ENCODE data around the gene PCDHB11. TPM values are rescaled to one million over a fixed set of nuclear protein-coding genes. Genes with fewer than 3 reads are reported as not detected.

The PCDHB11 gene
- 0.39 TPM in 1 of 2 replicates, not detected in the other for total RNA-seq

DNA sequence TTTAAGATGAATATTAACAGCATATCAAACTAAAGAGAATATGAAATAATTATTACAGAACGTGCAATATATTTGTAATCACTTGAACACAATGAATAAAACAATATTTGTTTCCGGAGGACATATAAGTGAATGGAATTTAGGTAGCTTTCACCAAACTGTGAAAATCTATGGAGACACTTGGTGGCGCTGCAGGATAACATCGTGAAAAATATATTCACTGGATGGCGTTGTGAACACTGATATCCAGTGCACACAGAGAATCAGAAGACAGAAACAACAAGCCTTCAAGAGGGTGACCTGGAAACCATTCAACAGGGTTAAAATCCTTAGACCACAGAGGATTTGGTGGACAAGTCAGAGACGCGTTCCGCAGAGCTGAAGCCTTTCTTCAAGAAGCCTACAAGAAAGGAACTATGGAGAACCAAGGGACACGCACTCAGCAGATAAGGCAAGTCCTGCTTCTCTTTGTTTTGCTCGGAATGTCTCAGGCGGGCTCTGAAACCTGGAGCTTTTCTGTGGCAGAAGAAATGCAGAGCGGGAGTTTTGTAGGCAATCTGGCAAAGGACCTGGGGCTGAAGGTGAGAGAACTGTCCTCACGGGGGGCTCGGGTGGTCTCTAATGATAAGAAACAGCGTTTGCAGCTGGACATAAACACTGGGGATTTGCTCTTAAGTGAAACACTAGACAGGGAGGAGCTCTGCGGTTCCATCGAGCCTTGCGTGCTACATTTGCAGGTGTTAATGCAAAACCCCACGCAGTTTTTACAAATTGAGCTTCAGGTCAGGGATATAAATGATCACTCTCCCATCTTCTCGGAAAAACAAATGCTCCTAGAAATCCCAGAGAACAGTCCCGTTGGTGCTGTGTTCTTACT, at the start of gene PCDHB11:
TSS of gene PCDHB11 (plus strand) at position 269 of the 877 bp plus-strand sequence. CDS start at position 417, 148 bp downstream.

DNA sequence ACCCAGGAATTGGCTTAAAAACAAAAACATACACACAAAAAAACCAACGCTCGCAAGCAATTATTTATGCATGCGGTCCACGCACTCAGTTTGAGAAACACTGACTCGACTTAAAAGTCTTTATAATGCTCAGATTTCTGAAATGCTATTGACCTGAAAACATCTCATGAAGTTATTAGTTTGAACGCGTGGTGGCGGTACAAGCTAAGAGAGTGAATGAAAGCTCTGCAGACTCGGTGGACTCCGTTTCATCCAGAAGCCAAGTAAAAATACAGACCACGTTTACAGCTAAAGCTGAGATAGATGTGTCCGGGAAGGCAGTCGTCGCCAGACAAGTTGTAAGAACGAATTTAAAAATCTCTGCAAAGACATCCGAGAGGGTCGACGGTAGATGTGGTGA, 49.6 kb upstream of the PCDHB11 start, which contains the start of gene PCDHB6:
TSS of gene PCDHB6 (plus strand) at position 246 of the 400 bp plus-strand sequence. CDS start 201 bp downstream, outside the sequence.

DNA sequence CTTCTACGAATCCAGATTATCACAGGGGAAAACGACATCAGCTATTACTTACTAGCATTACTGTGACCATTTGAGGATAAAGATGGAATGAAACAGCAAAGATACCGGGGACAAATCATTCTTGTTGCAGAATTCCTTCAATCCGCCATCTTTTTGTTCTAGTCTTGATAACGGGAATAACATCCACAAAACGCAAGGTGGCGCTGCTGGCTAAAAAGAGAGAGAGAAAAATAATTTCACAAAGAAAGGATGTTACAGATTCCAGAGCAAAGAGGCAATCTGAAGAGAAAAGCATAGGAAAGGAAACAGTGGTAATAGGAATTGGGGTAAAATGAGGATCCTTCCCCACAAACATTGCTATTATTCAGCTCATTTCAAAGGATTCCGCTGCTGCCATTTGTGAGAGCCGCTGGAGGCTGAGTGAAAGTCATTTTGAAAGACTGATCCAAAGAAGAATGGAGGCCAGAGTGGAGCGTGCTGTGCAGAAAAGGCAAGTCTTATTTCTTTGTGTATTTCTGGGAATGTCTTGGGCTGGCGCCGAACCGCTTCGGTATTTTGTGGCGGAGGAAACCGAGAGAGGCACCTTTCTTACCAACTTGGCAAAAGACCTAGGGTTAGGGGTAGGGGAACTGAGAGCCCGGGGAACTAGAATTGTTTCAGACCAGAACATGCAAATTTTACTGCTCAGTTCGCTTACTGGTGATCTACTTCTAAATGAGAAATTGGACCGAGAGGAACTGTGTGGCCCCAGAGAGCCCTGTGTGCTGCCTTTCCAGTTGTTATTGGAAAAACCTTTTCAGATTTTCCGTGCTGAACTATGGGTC, 26.8 kb upstream of the PCDHB11 start, which contains the start of gene PCDHB7:
TSS of gene PCDHB7 (plus strand) at position 264 of the 824 bp plus-strand sequence. CDS start at position 456, 192 bp downstream.

DNA sequence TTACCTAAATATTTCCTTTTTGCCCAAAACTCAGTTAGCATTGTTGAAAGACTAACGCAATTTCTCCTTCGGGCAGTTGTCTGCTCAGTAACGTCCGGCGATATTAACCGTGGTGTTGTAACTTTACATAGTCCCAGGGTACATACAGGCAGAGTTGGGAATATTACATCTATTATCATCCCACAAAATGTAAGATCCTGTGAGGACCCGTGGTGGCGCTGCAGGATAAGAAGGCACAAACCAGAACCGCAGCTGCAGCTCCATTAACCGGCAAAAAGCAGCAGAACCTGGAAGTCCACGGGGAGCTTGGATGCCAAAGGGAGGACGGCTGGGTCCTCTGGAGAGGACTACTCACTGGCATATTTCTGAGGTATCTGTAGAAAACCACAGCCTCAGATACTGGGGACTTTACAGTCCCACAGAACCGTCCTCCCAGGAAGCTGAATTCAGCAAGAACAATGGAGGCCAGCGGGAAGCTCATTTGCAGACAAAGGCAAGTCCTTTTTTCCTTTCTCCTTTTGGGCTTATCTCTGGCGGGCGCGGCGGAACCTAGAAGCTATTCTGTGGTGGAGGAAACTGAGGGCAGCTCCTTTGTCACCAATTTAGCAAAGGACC, 21.7 kb upstream of the PCDHB11 start, which contains the start of gene PCDHB8:
TSS of gene PCDHB8 (plus strand) at position 214 of the 615 bp plus-strand sequence. CDS start at position 459, 245 bp downstream.

DNA sequence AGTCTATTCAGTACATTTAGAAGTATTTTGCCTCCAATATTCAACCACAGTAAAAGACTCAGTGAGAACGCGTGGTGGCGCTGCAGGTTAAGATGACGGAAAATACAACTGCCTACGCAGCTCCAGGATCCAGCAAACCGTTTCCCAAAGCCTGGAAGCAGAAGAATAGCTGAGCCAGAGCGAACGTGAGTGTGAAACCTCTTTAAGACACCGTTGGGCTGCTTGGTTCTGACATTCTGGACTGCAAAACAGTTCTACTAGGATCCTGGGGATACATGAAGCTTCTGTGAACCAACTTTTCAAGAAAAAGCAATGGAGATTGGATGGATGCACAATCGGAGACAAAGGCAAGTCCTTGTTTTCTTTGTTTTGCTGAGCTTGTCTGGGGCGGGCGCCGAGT, 17.2 kb upstream of the PCDHB11 start, which contains the start of gene PCDHB16:
TSS of gene PCDHB16 (plus strand) at position 140 of the 400 bp plus-strand sequence. CDS start at position 313, 173 bp downstream.

DNA sequence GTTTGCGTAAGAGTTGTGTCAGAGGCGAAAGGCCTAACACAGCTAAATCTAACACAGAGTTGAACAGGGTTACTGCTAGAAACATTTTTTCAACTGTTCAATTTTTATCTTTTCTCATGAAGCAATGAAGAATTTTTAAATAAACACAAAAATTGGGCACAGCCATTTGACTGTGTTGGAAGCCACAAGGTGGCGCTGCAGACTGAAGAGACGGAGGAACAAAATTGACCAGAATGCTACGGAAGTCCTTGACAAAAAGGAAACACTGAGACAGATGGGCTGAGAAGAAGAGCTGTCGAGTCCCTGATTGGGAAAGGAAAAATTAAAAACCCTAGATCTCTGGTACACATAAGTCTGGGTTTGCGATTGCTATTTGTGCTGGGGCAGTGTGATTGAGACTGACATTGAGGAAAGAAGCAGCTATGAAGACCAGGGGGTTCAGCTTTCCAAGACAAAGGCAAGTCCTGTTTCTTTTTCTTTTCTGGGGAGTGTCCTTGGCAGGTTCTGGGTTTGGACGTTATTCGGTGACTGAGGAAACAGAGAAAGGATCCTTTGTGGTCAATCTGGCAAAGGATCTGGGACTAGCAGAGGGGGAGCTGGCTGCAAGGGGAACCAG, 12.4 kb upstream of the PCDHB11 start, which contains the start of gene PCDHB9:
TSS of gene PCDHB9 (plus strand) at position 265 of the 616 bp plus-strand sequence. CDS start at position 423, 158 bp downstream.

DNA sequence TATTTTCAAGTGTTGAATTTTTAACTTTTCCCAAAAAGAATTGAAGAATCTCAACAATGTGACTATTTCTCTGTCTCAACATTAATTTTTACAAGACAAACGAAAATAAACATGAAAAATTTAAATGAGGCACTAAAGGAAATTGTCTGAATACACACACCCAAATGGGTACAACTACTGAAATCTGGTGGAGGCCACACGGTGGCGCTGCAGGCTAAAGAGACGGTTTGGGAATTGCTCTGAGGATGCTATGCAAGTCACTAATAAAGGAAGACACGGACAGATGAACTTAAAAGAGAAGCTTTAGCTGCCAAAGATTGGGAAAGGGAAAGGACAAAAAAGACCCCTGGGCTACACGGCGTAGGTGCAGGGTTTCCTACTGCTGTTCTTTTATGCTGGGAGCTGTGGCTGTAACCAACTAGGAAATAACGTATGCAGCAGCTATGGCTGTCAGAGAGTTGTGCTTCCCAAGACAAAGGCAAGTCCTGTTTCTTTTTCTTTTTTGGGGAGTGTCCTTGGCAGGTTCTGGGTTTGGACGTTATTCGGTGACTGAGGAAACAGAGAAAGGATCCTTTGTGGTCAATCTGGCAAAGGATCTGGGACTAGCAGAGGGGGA, 7.2 kb upstream of the PCDHB11 start, which contains the start of gene PCDHB10:
TSS of gene PCDHB10 (plus strand) at position 244 of the 616 bp plus-strand sequence. CDS start at position 444, 200 bp downstream.

DNA sequence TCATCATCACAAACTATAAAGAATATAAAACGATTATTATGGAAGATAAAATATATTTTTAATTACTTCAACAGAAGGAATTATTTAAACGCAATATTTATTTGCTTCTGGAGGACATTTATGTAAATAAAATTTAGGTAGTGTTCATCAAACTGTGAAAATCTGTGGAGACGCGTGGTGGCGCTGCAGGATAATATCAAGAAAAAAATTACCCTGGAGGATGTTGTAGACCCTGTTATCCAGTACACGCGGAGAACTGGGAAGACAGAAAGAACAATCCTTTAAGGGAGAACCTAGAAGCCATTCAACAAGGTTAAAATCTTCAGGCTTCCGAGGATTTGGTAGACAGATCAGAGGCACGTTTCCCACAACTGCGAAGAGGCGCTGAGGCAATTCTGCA, 9.1 kb downstream of the PCDHB11 start, which contains the start of gene PCDHB12:
TSS of gene PCDHB12 (plus strand) at position 242 of the 400 bp plus-strand sequence. CDS start 189 bp downstream, outside the sequence.

DNA sequence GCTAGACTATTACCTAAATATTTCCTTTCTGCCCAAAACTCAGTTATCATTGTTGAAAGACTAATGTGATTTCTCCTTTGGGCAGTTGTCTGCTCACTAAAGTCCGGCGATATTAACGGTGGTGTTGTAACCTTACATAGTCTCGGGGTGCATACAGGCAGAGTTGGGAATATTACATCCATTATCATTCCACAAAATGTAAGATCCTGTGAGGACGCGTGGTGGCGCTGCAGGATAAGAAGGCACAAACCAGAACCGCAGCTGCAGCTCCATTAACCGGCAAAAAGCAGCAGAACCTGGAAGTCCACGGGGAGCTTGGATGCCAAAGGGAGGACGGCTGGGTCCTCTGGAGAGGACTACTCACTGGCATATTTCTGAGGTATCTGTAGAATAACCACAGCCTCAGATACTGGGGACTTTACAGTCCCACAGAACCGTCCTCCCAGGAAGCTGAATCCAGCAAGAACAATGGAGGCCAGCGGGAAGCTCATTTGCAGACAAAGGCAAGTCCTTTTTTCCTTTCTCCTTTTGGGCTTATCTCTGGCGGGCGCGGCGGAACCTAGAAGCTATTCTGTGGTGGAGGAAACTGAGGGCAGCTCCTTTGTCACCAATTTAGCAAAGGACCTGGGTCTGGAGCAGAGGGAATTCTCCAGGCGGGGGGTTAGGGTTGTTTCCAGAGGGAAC, 14.4 kb downstream of the PCDHB11 start, which contains the start of gene PCDHB13:
TSS of gene PCDHB13 (plus strand) at position 264 of the 684 bp plus-strand sequence. CDS start at position 469, 205 bp downstream.

DNA sequence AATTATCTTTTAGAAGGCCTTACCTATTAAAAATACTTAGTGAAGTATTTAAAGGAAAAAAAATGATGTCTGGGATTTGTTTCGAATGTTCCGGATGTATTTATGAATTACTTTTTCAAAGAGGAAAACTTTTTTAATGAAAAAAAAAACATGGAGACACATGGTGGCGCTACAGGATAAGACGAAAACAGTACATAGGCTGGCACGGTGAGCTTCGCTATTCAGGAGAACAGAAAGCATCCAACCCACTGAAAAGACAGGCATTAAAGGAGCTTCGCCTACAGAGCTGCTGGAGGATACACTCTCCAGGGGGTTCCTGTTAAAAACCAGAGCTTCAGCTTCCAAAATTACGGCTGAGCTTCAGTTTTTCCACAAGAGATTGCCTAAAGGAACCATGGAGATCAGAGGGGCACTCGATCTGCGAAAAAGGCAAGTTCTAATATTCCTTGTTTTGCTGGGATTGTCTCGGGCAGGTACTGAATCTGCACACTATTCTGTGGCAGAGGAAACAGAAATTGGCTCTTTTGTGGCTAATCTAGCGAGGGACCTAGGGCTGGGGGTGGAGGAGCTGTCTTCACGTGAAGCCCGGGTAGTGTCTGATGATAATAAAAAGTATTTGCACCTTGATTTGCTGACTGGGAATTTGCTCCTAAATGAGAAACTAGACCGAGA, 23.8 kb downstream of the PCDHB11 start, which contains the start of gene PCDHB14:
TSS of gene PCDHB14 (plus strand) at position 232 of the 672 bp plus-strand sequence. CDS start at position 395, 163 bp downstream.

DNA sequence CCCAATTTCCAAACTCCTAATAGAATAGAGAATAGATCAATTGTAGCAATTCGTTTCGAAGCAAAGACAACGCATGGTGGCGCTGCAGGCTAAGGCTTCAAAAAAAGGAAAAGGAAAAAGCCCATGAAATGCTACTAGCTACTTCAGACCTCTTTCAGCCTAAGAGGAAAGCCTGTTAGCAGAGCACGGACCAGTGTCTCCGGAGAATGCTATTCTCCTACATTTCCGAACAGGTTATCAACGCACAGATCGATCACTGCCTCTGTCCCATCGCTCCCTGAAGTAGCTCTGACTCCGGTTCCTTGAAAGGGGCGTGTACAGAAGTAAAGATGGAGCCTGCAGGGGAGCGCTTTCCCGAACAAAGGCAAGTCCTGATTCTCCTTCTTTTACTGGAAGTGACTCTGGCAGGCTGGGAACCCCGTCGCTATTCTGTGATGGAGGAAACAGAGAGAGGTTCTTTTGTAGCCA, 45.9 kb downstream of the PCDHB11 start, which contains the start of gene PCDHB15:
TSS of gene PCDHB15 (plus strand) at position 146 of the 468 bp plus-strand sequence. CDS start at position 330, 184 bp downstream.

Other genes starting within 250 kb of the PCDHB11 start
- 0.39 TPM in 1 of 2 replicates, not detected in the other for gene PCDHAC2, start 233.2 kb upstream of the PCDHB11 start, total RNA-seq
- not detected in 2 replicates for gene PCDHB1, start 148.3 kb upstream of the PCDHB11 start, total RNA-seq
- 0.39 and 1.2 TPM in 2 replicates for gene PCDHB2, start 105.0 kb upstream of the PCDHB11 start, total RNA-seq
- 0.11 and 0.39 TPM in 2 replicates for gene PCDHB3, start 99.2 kb upstream of the PCDHB11 start, total RNA-seq
- 0.22 and 0.39 TPM in 2 replicates for gene PCDHB4, start 77.8 kb upstream of the PCDHB11 start, total RNA-seq
- gene PCDHB5, start 64.4 kb upstream of the PCDHB11 start, total RNA-seq, result under 0.01 and 0.54 TPM in 2 replicates
- gene PCDHB6, start 49.6 kb upstream of the PCDHB11 start, total RNA-seq, result 0.11 and 0.39 TPM in 2 replicates
- 0.22 and 0.79 TPM in 2 replicates for gene PCDHB7, start 27.0 kb upstream of the PCDHB11 start, total RNA-seq
- under 0.01 TPM in 1 of 2 replicates, not detected in the other for gene PCDHB8, start 21.8 kb upstream of the PCDHB11 start, total RNA-seq
- gene PCDHB16, start 17.2 kb upstream of the PCDHB11 start, total RNA-seq, result under 0.01 and 0.11 TPM in 2 replicates
- gene PCDHB9, start 12.5 kb upstream of the PCDHB11 start, total RNA-seq, result 0.54 TPM in 1 of 2 replicates, not detected in the other
- 0.39 TPM in 1 of 2 replicates, not detected in the other for gene PCDHB10, start 7.3 kb upstream of the PCDHB11 start, total RNA-seq
- under 0.01 and 0.11 TPM in 2 replicates for gene PCDHB12, start 9.1 kb downstream of the PCDHB11 start, total RNA-seq
- 0.43 and 0.79 TPM in 2 replicates for gene PCDHB13, start 14.3 kb downstream of the PCDHB11 start, total RNA-seq
- gene PCDHB14, start 23.7 kb downstream of the PCDHB11 start, total RNA-seq, result 0.22 and 1.2 TPM in 2 replicates
- 0.11 and 0.39 TPM in 2 replicates for gene PCDHB15, start 45.8 kb downstream of the PCDHB11 start, total RNA-seq
- gene SLC25A2, start 104.4 kb downstream of the PCDHB11 start, total RNA-seq, result 0.22 and 0.39 TPM in 2 replicates
- 49.9 and 60.9 TPM in 2 replicates for gene TAF7, start 121.2 kb downstream of the PCDHB11 start, total RNA-seq
- 0.22 and 0.39 TPM in 2 replicates for gene PCDHGA1, start 130.9 kb downstream of the PCDHB11 start, total RNA-seq
- 0.43 and 1.2 TPM in 2 replicates for gene PCDHGA2, start 139.1 kb downstream of the PCDHB11 start, total RNA-seq
- 0.33 and 1.2 TPM in 2 replicates for gene PCDHGA3, start 144.2 kb downstream of the PCDHB11 start, total RNA-seq
- gene PCDHGB1, start 150.5 kb downstream of the PCDHB11 start, total RNA-seq, result 0.98 and 2.0 TPM in 2 replicates
- gene PCDHGA4, start 155.4 kb downstream of the PCDHB11 start, total RNA-seq, result 1.5 and 2.7 TPM in 2 replicates
- gene PCDHGB2, start 160.4 kb downstream of the PCDHB11 start, total RNA-seq, result 0.33 and 2.4 TPM in 2 replicates
- 0.43 and 1.6 TPM in 2 replicates for gene PCDHGA5, start 164.5 kb downstream of the PCDHB11 start, total RNA-seq
- 3.1 and 5.9 TPM in 2 replicates for gene PCDHGB3, start 170.6 kb downstream of the PCDHB11 start, total RNA-seq
- gene PCDHGA6, start 174.3 kb downstream of the PCDHB11 start, total RNA-seq, result 2.6 and 3.9 TPM in 2 replicates
- gene PCDHGA7, start 183.1 kb downstream of the PCDHB11 start, total RNA-seq, result 2.8 and 5.5 TPM in 2 replicates
- gene PCDHGB4, start 188.1 kb downstream of the PCDHB11 start, total RNA-seq, result 12.0 and 13.0 TPM in 2 replicates
- gene PCDHGA8, start 193.0 kb downstream of the PCDHB11 start, total RNA-seq, result 1.2 and 3.5 TPM in 2 replicates
- 13.7 and 15.4 TPM in 2 replicates for gene PCDHGB5, start 198.3 kb downstream of the PCDHB11 start, total RNA-seq
- 4.3 and 5.7 TPM in 2 replicates for gene PCDHGA9, start 203.2 kb downstream of the PCDHB11 start, total RNA-seq
- gene PCDHGB6, start 208.4 kb downstream of the PCDHB11 start, total RNA-seq, result 2.3 and 3.1 TPM in 2 replicates
- 4.4 and 9.4 TPM in 2 replicates for gene PCDHGA10, start 213.4 kb downstream of the PCDHB11 start, total RNA-seq
- 1.8 and 7.5 TPM in 2 replicates for gene PCDHGB7, start 218.1 kb downstream of the PCDHB11 start, total RNA-seq
- 6.2 and 9.0 TPM in 2 replicates for gene PCDHGA11, start 221.4 kb downstream of the PCDHB11 start, total RNA-seq
- gene PCDHGA12, start 230.9 kb downstream of the PCDHB11 start, total RNA-seq, result 6.7 and 8.2 TPM in 2 replicates